GM18502 (cell line): ENCODE results near the gene RDH8.

Experiments
- ATAC-seq: cut with Tn5 transposase; IDR thresholded peaks from one replicate; pipeline ENCODE4 v1.9.1; 2021; ENCODE audit warnings: mild to moderate bottlenecking; ENCODE audit not compliant: unreplicated experiment, poor library complexity

Gene RDH8, protein sequence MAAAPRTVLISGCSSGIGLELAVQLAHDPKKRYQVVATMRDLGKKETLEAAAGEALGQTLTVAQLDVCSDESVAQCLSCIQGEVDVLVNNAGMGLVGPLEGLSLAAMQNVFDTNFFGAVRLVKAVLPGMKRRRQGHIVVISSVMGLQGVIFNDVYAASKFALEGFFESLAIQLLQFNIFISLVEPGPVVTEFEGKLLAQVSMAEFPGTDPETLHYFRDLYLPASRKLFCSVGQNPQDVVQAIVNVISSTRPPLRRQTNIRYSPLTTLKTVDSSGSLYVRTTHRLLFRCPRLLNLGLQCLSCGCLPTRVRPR

DNA sequence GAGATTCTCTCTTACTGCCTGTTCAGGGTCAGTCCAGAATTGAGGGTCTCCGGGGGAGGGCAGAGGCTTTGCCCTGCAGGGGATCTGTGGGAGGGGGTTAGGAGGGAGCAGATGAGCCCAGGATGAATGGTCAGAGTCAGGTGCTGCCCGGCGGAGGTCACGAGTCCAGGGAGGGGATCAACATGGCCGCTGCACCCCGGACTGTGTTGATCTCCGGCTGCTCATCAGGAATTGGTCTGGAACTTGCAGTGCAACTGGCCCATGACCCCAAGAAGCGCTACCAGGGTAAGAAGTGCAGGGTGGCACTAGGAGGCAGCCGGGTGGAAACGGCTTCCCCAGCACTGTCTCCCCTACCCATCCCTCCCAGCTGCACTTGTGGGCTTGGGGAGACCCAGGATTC, at the start of gene RDH8:
Gene RDH8 (plus strand): TSS at position 168 of the 400 bp plus-strand sequence. CDS start 15 bp downstream, at position 183.
- no peak for ATAC-seq

DNA sequence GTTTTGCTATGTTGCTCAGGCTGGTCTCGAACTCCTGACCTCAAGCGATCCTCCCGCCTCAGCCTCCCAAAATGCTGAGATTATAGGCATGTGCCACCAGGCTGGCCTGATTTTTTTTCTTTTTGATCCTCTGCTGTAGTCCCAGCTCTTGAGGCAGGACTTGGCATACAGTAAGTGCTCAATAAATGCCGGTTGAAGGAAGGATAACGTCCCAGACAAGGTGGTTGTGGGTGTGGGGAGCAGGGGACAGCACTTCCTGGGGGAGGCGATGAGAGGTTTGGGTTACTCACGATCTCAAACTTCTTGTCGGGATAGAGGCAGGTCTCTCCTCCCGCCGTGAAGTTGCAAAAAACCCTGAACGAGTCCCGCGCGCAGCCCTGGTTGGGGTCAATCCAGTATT, 47.3 kb upstream of the RDH8 start:
- ATAC-seq: no peak

GRCh38 chr19:9966448-9966847, 46.8 kb upstream of the RDH8 start:
- no peak for ATAC-seq

DNA sequence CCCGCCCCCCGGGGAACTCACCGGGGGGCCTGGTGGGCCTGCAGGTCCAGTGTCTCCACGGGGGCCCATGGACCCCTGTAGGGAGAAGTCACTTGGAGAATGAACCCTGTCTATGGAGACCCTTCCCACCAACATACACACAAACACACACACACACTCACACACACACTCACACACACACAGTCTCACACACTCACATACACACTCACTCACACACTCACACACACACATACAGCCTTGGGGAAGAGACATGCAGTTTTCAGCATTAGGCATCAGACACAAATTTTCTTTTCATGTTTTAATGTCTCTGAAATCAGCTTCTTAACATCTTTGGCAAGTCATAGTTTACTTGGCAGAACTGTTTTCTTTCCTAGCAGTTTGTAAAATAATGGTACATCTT, 46.0 kb upstream of the RDH8 start:
- ATAC-seq: no peak

- no peak for ATAC-seq
Observed at GRCh38 chr19:9968820-9969687, 44.2 kb upstream of the RDH8 start.

GRCh38 chr19:9969688-9969975, 43.7 kb upstream of the RDH8 start:
- ATAC-seq: no peak

GRCh38 chr19:9970481-9970880, 42.8 kb upstream of the RDH8 start:
- no peak for ATAC-seq

DNA sequence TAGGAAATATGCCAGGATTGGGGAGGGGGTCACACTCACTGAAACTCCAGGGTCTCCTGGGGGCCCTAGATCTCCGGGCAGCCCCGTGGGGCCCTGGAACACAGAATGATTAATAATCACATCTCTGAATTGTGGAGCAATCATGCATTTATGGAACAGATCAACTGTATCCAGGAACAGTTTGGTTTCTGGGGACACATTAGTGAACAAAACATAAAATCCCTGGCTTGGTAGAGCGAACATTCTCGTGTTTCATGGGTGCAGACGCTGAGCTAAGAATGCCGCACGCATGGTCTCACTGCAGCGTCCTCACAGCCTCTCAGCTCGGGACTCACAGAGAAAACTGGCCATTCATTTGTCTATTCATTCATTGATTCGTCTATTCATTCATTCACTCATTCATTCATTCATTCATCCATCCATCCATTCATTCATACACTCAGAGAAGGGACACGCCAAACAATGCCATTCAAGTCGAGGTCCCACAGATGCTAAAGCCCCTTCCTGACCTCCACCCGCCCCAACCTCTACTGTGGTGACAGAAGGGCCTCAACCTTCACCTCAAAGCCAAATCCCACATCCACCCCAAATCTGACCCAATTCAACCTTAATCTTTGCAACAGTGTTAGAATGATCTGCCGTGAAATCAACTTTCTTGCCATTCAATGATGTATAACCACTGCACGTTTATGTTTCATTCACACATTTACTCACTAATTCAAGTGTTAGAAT, 42.0 kb upstream of the RDH8 start:
- ATAC-seq: no peak

GRCh38 chr19:9972103-9972502, 41.2 kb upstream of the RDH8 start:
- ATAC-seq: no peak

DNA sequence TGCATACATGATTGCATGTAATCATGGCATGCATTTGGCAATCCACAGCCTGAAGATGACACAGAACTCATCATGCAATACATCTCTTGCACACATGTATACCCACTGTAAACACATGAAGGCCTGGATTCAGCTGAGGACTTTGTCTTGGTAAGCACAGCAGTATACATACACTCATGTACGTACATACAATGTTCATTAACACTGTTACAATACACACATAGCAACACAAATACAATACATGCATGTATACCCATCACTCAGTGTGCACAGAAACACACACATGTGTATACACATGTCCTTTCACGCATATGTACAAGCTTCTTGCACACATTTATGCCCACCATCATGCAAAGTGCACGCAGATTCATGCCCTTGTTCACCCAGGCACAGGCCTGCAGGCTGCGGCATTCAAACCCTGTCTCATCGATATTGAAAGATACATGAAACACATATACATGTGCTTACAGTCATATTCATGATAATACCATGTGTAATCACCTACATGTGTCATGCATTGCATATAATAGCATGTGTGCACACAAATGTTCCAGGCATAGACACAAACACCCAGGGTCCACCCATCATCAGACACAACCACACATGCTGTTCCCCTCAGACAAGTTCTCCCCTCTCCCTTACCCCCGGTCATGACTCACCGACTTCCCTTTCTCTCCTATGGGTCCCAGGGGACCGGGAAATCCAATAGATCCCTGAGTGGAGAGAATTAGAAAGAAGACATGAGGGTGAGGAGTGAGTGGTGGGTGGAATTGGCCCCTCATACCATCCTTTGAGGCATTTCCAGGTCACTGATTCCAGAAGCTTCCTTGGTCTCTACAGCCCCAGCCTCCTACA, 31.6 kb upstream of the RDH8 start:
- no peak for ATAC-seq

- no peak for ATAC-seq
Observed at GRCh38 chr19:9986787-9987281, 26.4 kb upstream of the RDH8 start.

DNA sequence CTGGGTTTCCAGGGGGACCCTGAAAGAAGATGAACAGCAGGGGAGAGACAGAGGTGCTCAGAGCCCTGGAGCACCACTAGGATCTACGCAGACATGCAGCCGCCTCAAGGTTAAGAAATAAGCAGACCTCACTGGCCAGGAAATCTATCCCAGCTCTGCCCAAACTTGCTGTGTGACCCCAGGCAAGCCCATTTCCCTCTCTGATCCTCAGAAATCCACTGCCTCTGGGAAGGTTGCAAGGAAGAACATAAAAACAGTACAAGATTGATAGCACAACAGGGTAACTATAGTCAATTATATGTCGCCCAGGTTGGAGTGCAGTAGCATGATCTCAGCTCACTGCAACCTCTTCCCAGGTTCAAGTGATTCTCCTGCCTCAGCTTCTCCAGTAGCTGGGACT, 23.8 kb upstream of the RDH8 start:
- no peak for ATAC-seq

GRCh38 chr19:9991425-9992191, 21.7 kb upstream of the RDH8 start:
- no peak for ATAC-seq

GRCh38 chr19:9995084-9995483, 18.2 kb upstream of the RDH8 start:
- ATAC-seq: no peak

GRCh38 chr19:9995999-9996398, 17.3 kb upstream of the RDH8 start:
- no peak for ATAC-seq

- ATAC-seq: no peak
Observed at GRCh38 chr19:9996541-9996940, 16.7 kb upstream of the RDH8 start.

- no peak for ATAC-seq
Observed at GRCh38 chr19:10000171-10000826, 13.0 kb upstream of the RDH8 start.

DNA sequence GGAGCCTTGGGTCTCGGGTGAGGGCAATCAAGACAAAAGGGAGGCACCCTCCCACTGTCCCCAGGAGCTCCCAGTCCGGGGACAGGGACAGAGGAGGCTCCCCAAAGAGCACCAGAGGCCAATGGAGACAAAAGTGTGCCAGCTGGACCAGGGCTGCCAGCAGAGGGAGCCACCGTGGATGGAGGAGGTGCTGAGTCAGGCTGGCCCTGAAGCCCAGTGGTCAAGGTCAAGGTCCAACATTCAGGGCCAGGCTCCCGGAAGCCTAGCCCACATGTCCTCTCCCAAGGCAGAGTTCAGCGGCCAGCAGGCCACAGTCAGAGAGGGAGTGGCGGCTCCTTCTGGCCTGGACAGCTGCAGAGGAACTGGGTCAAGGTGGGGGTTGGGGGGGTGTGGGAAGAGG, 11.4 kb upstream of the RDH8 start:
- ATAC-seq: no peak

GRCh38 chr19:10003271-10003670, 10.0 kb upstream of the RDH8 start:
- ATAC-seq: no peak
